Mucosa of rectum (tissue), 2 donors: ENCODE measurements around the gene ZNF254.
A peak's percentile ranks its signal among the peaks of the same experiment; 100 is the strongest.
"Not testable (repeated sequence)": the region's sequence is repeated elsewhere in the genome, so short reads cannot be mapped to it uniquely, and the experiment has no call there.

Experiments used
- H3K27ac ChIP-seq, 2 donors: one replicate each; pipeline ENCODE4 v1.7.0; 2013; ENCODE audit warnings: inconsistent platforms in 2 of 2, low read depth in 2 of 2, low read length in 2 of 2
- H3K27me3 ChIP-seq, 2 donors: one replicate each; pipeline ENCODE4 v1.7.0; 2013; ENCODE audit warnings: low read length in 2 of 2; ENCODE audit not compliant: control insufficient read depth in 2 of 2, insufficient read depth in 2 of 2
- H3K36me3 ChIP-seq, 2 donors: one replicate each; pipeline ENCODE4 v1.7.0; 2013; ENCODE audit warnings: low read length in 2 of 2; ENCODE audit not compliant: control insufficient read depth in 2 of 2, insufficient read depth in 2 of 2
- H3K4me1 ChIP-seq, 2 donors: one replicate each; pipeline ENCODE4 v1.7.0; 2013; ENCODE audit warnings: low read length in 2 of 2, mild to moderate bottlenecking in 1 of 2; ENCODE audit not compliant: control insufficient read depth in 2 of 2, insufficient read depth in 2 of 2
- H3K4me3 ChIP-seq, 2 donors: one replicate each; pipeline ENCODE4 v1.7.0; 2013; ENCODE audit warnings: low read length in 2 of 2
- H3K9ac ChIP-seq, 2 donors: one replicate each; pipeline ENCODE4 v1.7.0; 2013; ENCODE audit warnings: low read length in 2 of 2, low read depth in 1 of 2, mild to moderate bottlenecking in 1 of 2
- H3K9me3 ChIP-seq, 2 donors: one replicate each; pipeline ENCODE4 v1.7.0; 2013; ENCODE audit warnings: low read length in 2 of 2; ENCODE audit not compliant: control insufficient read depth in 2 of 2
- donor health status: healthy.
- donor health status: Normal muscosa, but diverticular disease.

ZNF254 gene

GRCh38 chr19:24100597-24100996, 13.6 kb downstream of the ZNF254 start:
- not testable (repeated sequence) for H3K9ac ChIP-seq, H3K27me3 ChIP-seq, H3K4me1 ChIP-seq, H3K4me3 ChIP-seq, H3K9me3 ChIP-seq, H3K27ac ChIP-seq
- H3K36me3 ChIP-seq = peaks cover 7 to 13% of the 10 kb centered on the region in 2 donors

GRCh38 chr19:24101459-24102115, 14.6 kb downstream of the ZNF254 start:
- H3K36me3 ChIP-seq = peaks cover 12 to 18% of the 10 kb centered on the region in 2 donors
- no peaks in the 10 kb centered on the region for H3K9me3 ChIP-seq
- no peak overlapping the region for H3K27ac ChIP-seq

GRCh38 chr19:24127601-24128000, 40.6 kb downstream of the ZNF254 start:
- peak overlapping the region; percentile 4 to 37 for H3K4me3 ChIP-seq
- no peak overlapping the region for H3K27ac ChIP-seq
- peaks cover 56% of the 10 kb centered on the region in 2 donors for H3K9me3 ChIP-seq
- H3K36me3 ChIP-seq = peaks cover 15 to 34% of the 10 kb centered on the region in 2 donors
- H3K9ac ChIP-seq = no peak overlapping the region
- H3K27me3 ChIP-seq = no peaks in the 10 kb centered on the region
- no peaks in the 10 kb centered on the region for H3K4me1 ChIP-seq

More at GRCh38 chr19:24101459-24102115, 14.6 kb downstream of the ZNF254 start:
- no peak overlapping the region for H3K9ac ChIP-seq
- H3K4me3 ChIP-seq = no peak overlapping the region
- H3K27me3 ChIP-seq = no peaks in the 10 kb centered on the region
- H3K4me1 ChIP-seq = no peaks in the 10 kb centered on the region

- H3K4me3 ChIP-seq = no peak overlapping the region
- peaks cover 3% of the 10 kb centered on the region in 2 donors for H3K36me3 ChIP-seq
These were observed 53.1 kb downstream of the ZNF254 start for GRCh38 chr19:24140099-24140498.

GRCh38 chr19:24140591-24140990, 53.6 kb downstream of the ZNF254 start:
- H3K4me3 ChIP-seq = no peak overlapping the region
- peaks cover 3% of the 10 kb centered on the region in 2 donors for H3K36me3 ChIP-seq
- no peak overlapping the region for H3K27ac ChIP-seq
- no peak overlapping the region for H3K9ac ChIP-seq
- no peaks in the 10 kb centered on the region for H3K27me3 ChIP-seq
- peaks cover 30 to 32% of the 10 kb centered on the region in 2 donors for H3K9me3 ChIP-seq
- no peaks in the 10 kb centered on the region for H3K4me1 ChIP-seq

More at GRCh38 chr19:24140099-24140498, 53.1 kb downstream of the ZNF254 start:
- no peaks in the 10 kb centered on the region for H3K4me1 ChIP-seq
- H3K27me3 ChIP-seq = no peaks in the 10 kb centered on the region
- peaks cover 35 to 36% of the 10 kb centered on the region in 2 donors for H3K9me3 ChIP-seq
- no peak overlapping the region for H3K9ac ChIP-seq
- H3K27ac ChIP-seq = no peak overlapping the region

- H3K27ac ChIP-seq = no peak overlapping the region
- H3K4me1 ChIP-seq = no peaks in the 10 kb centered on the region
- H3K27me3 ChIP-seq = no peaks in the 10 kb centered on the region
- H3K9ac ChIP-seq = no peak overlapping the region
- no peak overlapping the region for H3K4me3 ChIP-seq
- peaks cover 0 to 3% of the 10 kb centered on the region in 2 donors for H3K36me3 ChIP-seq
- peaks cover 24 to 26% of the 10 kb centered on the region in 2 donors for H3K9me3 ChIP-seq
These were observed 54.6 kb downstream of the ZNF254 start for GRCh38 chr19:24141612-24142011.

GRCh38 chr19:24142771-24143170, 55.8 kb downstream of the ZNF254 start:
- no peaks in the 10 kb centered on the region for H3K27me3 ChIP-seq
- no peak overlapping the region for H3K27ac ChIP-seq
- no peaks in the 10 kb centered on the region for H3K36me3 ChIP-seq
- peaks cover 13 to 16% of the 10 kb centered on the region in 2 donors for H3K9me3 ChIP-seq
- no peaks in the 10 kb centered on the region for H3K4me1 ChIP-seq
- H3K9ac ChIP-seq = no peak overlapping the region
- H3K4me3 ChIP-seq = no peak overlapping the region

GRCh38 chr19:24159707-24160106, 72.7 kb downstream of the ZNF254 start:
- Histone ChIP-seq H3K9ac (no peak overlapping the region), H3K27me3 (no peaks in the 10 kb centered on the region), H3K27ac (no peak overlapping the region), H3K4me3 (no peak overlapping the region), H3K36me3 (no peaks in the 10 kb centered on the region), H3K9me3 (peaks cover 10 to 12% of the 10 kb centered on the region in 2 donors), H3K4me1 (no peaks in the 10 kb centered on the region)

- no peaks in the 10 kb centered on the region for H3K4me1 ChIP-seq
- no peak overlapping the region for H3K9ac ChIP-seq
- no peaks in the 10 kb centered on the region for H3K27me3 ChIP-seq
- H3K4me3 ChIP-seq = no peak overlapping the region
- peaks cover 3 to 7% of the 10 kb centered on the region in 2 donors for H3K9me3 ChIP-seq
- no peak overlapping the region for H3K27ac ChIP-seq
- H3K36me3 ChIP-seq = no peaks in the 10 kb centered on the region
These were observed 79.1 kb downstream of the ZNF254 start for GRCh38 chr19:24166055-24166454.

- Histone ChIP-seq H3K4me1 (no peaks in the 10 kb centered on the region), H3K27ac (no peak overlapping the region), H3K36me3 (no peaks in the 10 kb centered on the region), H3K9ac (no peak overlapping the region), H3K4me3 (no peak overlapping the region), H3K9me3 (peaks cover 4 to 10% of the 10 kb centered on the region in 2 donors), H3K27me3 (no peaks in the 10 kb centered on the region)
These were observed 86.9 kb downstream of the ZNF254 start for GRCh38 chr19:24173882-24174281.
